Breast epithelium (tissue), 3 donors: ENCODE results near the gene AGBL1.

Source experiments
- POLR2A ChIP-seq: fragments of 450-650 bp; IDR thresholded peaks from one replicate; pipeline ENCODE4 v1.6.1; 2016; ENCODE audit warnings: antibody characterized with exemption, mild to moderate bottlenecking, moderate library complexity
- TF ChIP-seq, protein P1 (sequence below), 3 donors: fragments of 450-650 bp; IDR thresholded peaks; one replicate each; pipeline ENCODE4 v1.5.1; 2016 to 2017; ENCODE audit warnings: antibody characterized with exemption in 3 of 3, mild to moderate bottlenecking in 3 of 3, moderate library complexity in 3 of 3

DNA sequence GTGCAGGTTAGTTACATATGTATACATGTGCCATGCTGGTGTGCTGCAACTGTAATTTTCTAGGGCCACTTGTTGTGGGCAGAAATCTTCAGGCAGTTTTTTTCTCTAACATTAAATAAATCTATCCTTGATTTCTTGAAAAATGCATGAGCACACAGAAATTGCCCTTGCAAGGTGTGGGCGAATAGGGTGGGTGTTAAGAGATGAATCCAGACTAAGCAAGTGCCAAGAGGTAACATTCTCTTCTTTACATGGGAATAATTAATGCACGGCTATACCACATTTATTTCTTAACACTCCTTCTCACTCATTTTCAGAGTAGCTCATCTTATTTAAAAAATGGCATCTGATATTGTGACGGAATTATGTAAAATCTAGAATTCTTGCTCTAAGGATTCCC lies 719.6 kb downstream of the AGBL1 start:
- no peak for TF ChIP-seq POLR2A
- TF ChIP-seq, protein P1, sequence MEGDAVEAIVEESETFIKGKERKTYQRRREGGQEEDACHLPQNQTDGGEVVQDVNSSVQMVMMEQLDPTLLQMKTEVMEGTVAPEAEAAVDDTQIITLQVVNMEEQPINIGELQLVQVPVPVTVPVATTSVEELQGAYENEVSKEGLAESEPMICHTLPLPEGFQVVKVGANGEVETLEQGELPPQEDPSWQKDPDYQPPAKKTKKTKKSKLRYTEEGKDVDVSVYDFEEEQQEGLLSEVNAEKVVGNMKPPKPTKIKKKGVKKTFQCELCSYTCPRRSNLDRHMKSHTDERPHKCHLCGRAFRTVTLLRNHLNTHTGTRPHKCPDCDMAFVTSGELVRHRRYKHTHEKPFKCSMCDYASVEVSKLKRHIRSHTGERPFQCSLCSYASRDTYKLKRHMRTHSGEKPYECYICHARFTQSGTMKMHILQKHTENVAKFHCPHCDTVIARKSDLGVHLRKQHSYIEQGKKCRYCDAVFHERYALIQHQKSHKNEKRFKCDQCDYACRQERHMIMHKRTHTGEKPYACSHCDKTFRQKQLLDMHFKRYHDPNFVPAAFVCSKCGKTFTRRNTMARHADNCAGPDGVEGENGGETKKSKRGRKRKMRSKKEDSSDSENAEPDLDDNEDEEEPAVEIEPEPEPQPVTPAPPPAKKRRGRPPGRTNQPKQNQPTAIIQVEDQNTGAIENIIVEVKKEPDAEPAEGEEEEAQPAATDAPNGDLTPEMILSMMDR (IDR thresholded peaks at IDR 0.05): no peak
